KMS-11 (cell line): ENCODE results near the gene CLTA.

Experiments
- H2AFZ ChIP-seq: fragments of 200-600 bp; sonication (generic); 2 replicates; pipeline ENCODE4 v1.6.1; 2016; ENCODE audit warnings: antibody characterized with exemption, mixed run types, low read depth
- H3K27ac ChIP-seq: fragments of 200-600 bp; sonication (generic); 2 replicates; pipeline ENCODE4 v1.6.1; 2016; ENCODE audit warnings: mild to moderate bottlenecking, mixed run types
- H3K27me3 ChIP-seq: fragments of 200-600 bp; sonication (generic); 2 replicates; pipeline ENCODE4 v1.6.1; 2017; ENCODE audit warnings: mild to moderate bottlenecking, low read depth, mixed run types, moderate library complexity; ENCODE audit not compliant: insufficient read depth
- H3K36me3 ChIP-seq: fragments of 200-600 bp; sonication (generic); 2 replicates; pipeline ENCODE4 v1.6.1; 2017; ENCODE audit warnings: mild to moderate bottlenecking, mixed run types; ENCODE audit not compliant: insufficient read depth
- H3K4me1 ChIP-seq: fragments of 200-600 bp; sonication (generic); 2 replicates; pipeline ENCODE4 v1.6.1; 2016; ENCODE audit warnings: mild to moderate bottlenecking, low read depth, mixed run types; ENCODE audit not compliant: poor library complexity, severe bottlenecking
- H3K4me2 ChIP-seq: fragments of 200-600 bp; sonication (generic); 2 replicates; pipeline ENCODE4 v1.7.0; 2016; ENCODE audit warnings: mild to moderate bottlenecking, mixed run types
- H3K4me3 ChIP-seq: fragments of 200-600 bp; sonication (generic); IDR thresholded peaks from 2 replicates; pipeline ENCODE4 v1.6.1; 2017; ENCODE audit warnings: low read depth, low read length, mixed read lengths; ENCODE audit not compliant: insufficient read depth
- H3K79me2 ChIP-seq: fragments of 200-600 bp; sonication (generic); 2 replicates; pipeline ENCODE4 v1.6.1; 2016; ENCODE audit warnings: low read depth, mixed run types; ENCODE audit not compliant: insufficient read depth
- H3K9ac ChIP-seq: fragments of 200-600 bp; sonication (generic); 2 replicates; pipeline ENCODE4 v1.6.1; 2016; ENCODE audit warnings: mild to moderate bottlenecking, mixed run types
- H4K20me1 ChIP-seq: fragments of 200-600 bp; sonication (generic); 2 replicates; pipeline ENCODE4 v1.6.1; 2016; ENCODE audit warnings: mild to moderate bottlenecking, mixed run types; ENCODE audit not compliant: insufficient read depth
- CTCF ChIP-seq: fragments of 200-600 bp; sonication (generic); conservative IDR thresholded peaks from 2 replicates; pipeline ENCODE4 v1.6.1; 2017; ENCODE audit warnings: low read depth, mild to moderate bottlenecking, antibody characterized with exemption, low read length, moderate library complexity, mixed read lengths

CLTA gene

GRCh38 chr9:36190388-36191289, at the start of gene CLTA:
Gene CLTA (plus strand): TSS chr9:36190921. CDS start chr9:36191057, 136 bp downstream.
- Histone ChIP-seq H3K79me2 (peaks cover 49% of the 10 kb centered on the region), H3K27me3 (no peaks in the 10 kb centered on the region), H3K9ac (peak within 1 kb of the TSS; percentile 83), H4K20me1 (peaks cover 31% of the 10 kb centered on the region), H3K27ac (peak within 1 kb of the TSS; percentile 73), H3K36me3 (no peaks in the 10 kb centered on the region; the same call in 1 of the 2 replicates), H3K4me2 (peak within 1 kb of the TSS; percentile 100), H2AFZ (peak within 1 kb of the TSS; percentile 80), H3K4me1 (peaks cover 52% of the 10 kb centered on the region), H3K4me3 (no peak within 1 kb of the TSS)
- peak; percentile 72 for TF ChIP-seq CTCF

GRCh38 chr9:36141288-36141687, 49.4 kb upstream of the CLTA start:
- H3K79me2 ChIP-seq: no peaks in the 10 kb centered on the region
- no peak overlapping the region for H3K9ac ChIP-seq
- H3K27ac ChIP-seq: no peak overlapping the region
- H3K4me3 ChIP-seq: no peak overlapping the region
- peaks cover 40% of the 10 kb centered on the region for H3K4me1 ChIP-seq
- TF ChIP-seq CTCF: no peak
- H3K4me2 ChIP-seq: peak overlapping the region; percentile 36; the same call in 1 of the 2 replicates
- no peak overlapping the region for H2AFZ ChIP-seq
- H3K36me3 ChIP-seq: no peaks in the 10 kb centered on the region
- no peaks in the 10 kb centered on the region for H4K20me1 ChIP-seq
- H3K27me3 ChIP-seq: no peaks in the 10 kb centered on the region

GRCh38 chr9:36141761-36142160, 49.0 kb upstream of the CLTA start:
- H3K9ac ChIP-seq: no peak overlapping the region
- no peaks in the 10 kb centered on the region for H3K79me2 ChIP-seq
- H3K4me3 ChIP-seq: no peak overlapping the region
- no peak overlapping the region for H3K4me2 ChIP-seq
- H2AFZ ChIP-seq: no peak overlapping the region
- no peaks in the 10 kb centered on the region for H3K27me3 ChIP-seq
- H3K27ac ChIP-seq: no peak overlapping the region
- no peaks in the 10 kb centered on the region for H3K36me3 ChIP-seq
- H3K4me1 ChIP-seq: peaks cover 40% of the 10 kb centered on the region
- no peak for TF ChIP-seq CTCF
- no peaks in the 10 kb centered on the region for H4K20me1 ChIP-seq

GRCh38 chr9:36142510-36143244, 48.0 kb upstream of the CLTA start:
- no peak overlapping the region for H3K4me3 ChIP-seq
- no peaks in the 10 kb centered on the region for H3K79me2 ChIP-seq
- H3K27me3 ChIP-seq: no peaks in the 10 kb centered on the region
- no peak for TF ChIP-seq CTCF
- no peak overlapping the region for H3K9ac ChIP-seq
- peak overlapping the region; percentile 19; the same call in 1 of the 2 replicates for H3K4me2 ChIP-seq
- H4K20me1 ChIP-seq: no peaks in the 10 kb centered on the region
- no peak overlapping the region for H3K27ac ChIP-seq
- no peaks in the 10 kb centered on the region for H3K36me3 ChIP-seq
- H3K4me1 ChIP-seq: peaks cover 41% of the 10 kb centered on the region
- H2AFZ ChIP-seq: no peak overlapping the region
